H1 (cell line): Measurements from ENCODE around the gene ACACB. TPM values are rescaled to one million over a fixed set of nuclear protein-coding genes. Genes with fewer than 3 reads are reported as not detected.

Experiments used
- CTCF ChIA-PET: fragments of 300-600 bp; sonication (Branson Sonifier 250); formaldehyde crosslinking; loops from one replicate; lab custom pipeline; 2021; ENCODE audit not compliant: partially characterized antibody; lab: Charles Lee
- POLR2A ChIA-PET: fragments of 300-600 bp; sonication (Branson Sonifier 250); formaldehyde crosslinking; loops from one replicate; lab custom pipeline; 2021; ENCODE audit warnings: inconsistent platforms; ENCODE audit not compliant: partially characterized antibody; lab: Charles Lee
- DNase-seq, 2 experiments: peaks; one replicate each; pipeline versions ENCODE4 v3.0.0 to v3.0.0-alpha.2; 2010 to 2022; ENCODE audit warnings: low spot score in 2 of 2, low read depth in 1 of 2, mixed read lengths in 1 of 2
- FAIRE-seq: peaks from 2 replicates; lab custom pipeline; 2011; peaks lifted over from hg19 to GRCh38; lab: Jason Lieb, UNC
- H2AFZ ChIP-seq: 2 replicates; pipeline ENCODE4 v1.8.1; 2012; ENCODE audit warnings: low read length, inconsistent platforms
- H2AK5ac ChIP-seq: 2 replicates; pipeline ENCODE4 v1.6.1; 2013; ENCODE audit warnings: low read depth, low read length
- H2BK120ac ChIP-seq: replicated peaks from 2 replicates; pipeline ENCODE3; 2013; ENCODE audit warnings: low read depth, low read length, inconsistent platforms
- H2BK12ac ChIP-seq: 2 replicates; pipeline ENCODE4 v1.6.1; 2013; ENCODE audit warnings: low read depth, low read length
- H2BK15ac ChIP-seq: 2 replicates; pipeline ENCODE4 v1.6.1; 2013; ENCODE audit warnings: low read length
- H2BK20ac ChIP-seq: 2 replicates; pipeline ENCODE4 v1.6.1; 2013; ENCODE audit warnings: low read length
- H2BK5ac ChIP-seq: 2 replicates; pipeline ENCODE4 v1.6.1; 2013; ENCODE audit warnings: low read depth, low read length
- H3K14ac ChIP-seq: 2 replicates; pipeline ENCODE4 v1.6.1; 2013; ENCODE audit warnings: inconsistent platforms; ENCODE audit not compliant: insufficient read length
- H3K18ac ChIP-seq: 2 replicates; pipeline ENCODE4 v1.6.1; 2013; ENCODE audit warnings: low read length; ENCODE audit errors: extremely low read depth
- H3K23ac ChIP-seq: 2 replicates; pipeline ENCODE4 v1.6.1; 2013; ENCODE audit warnings: inconsistent platforms; ENCODE audit not compliant: insufficient read length
- H3K23me2 ChIP-seq: 2 replicates; pipeline ENCODE4 v1.6.1; 2013; ENCODE audit warnings: low read depth, low read length
- H3K27ac ChIP-seq: 2 replicates; pipeline ENCODE4 v1.6.1; 2011; ENCODE audit warnings: low read depth, low read length, inconsistent platforms
- H3K27me3 ChIP-seq, 4 experiments: replicated peaks in 1 of 4; 1 replicate in 1 of 4; 2 replicates in 3 of 4; pipeline versions ENCODE4 v1.6.1 to v1.8.1; 2011 to 2013; ENCODE audit warnings: low read length in 3 of 4, mild to moderate bottlenecking in 3 of 4, inconsistent platforms in 2 of 4, mixed read lengths in 2 of 4, moderate library complexity in 1 of 4; ENCODE audit not compliant: control insufficient read depth in 3 of 4, insufficient read depth in 3 of 4; ENCODE audit errors: extremely low read depth in 1 of 4
- H3K36me3 ChIP-seq, 4 experiments: 2 replicates each; pipeline versions ENCODE4 v1.6.1 to v1.8.1; 2011 to 2013; ENCODE audit warnings: mild to moderate bottlenecking in 4 of 4, low read length in 3 of 4, moderate library complexity in 2 of 4, control low read depth in 1 of 4, inconsistent platforms in 1 of 4; ENCODE audit not compliant: insufficient read depth in 4 of 4, control insufficient read depth in 2 of 4
- H3K4ac ChIP-seq: replicated peaks from 2 replicates; pipeline ENCODE3; 2013; ENCODE audit warnings: low read length, low read depth, mixed read lengths, inconsistent platforms; ENCODE audit not compliant: insufficient read length
- H3K4me1 ChIP-seq, 4 experiments: replicated peaks in 1 of 4; 1 replicate in 1 of 4; 2 replicates in 3 of 4; pipeline versions ENCODE4 v1.6.1 to v1.8.1; 2011 to 2013; ENCODE audit warnings: low read length in 3 of 4, inconsistent platforms in 2 of 4, mixed read lengths in 1 of 4; ENCODE audit not compliant: insufficient read depth in 4 of 4, control insufficient read depth in 3 of 4
- H3K4me2 ChIP-seq, 2 experiments: 2 replicates each; pipeline versions ENCODE4 v1.6.1 to v1.8.1; 2011 to 2013; ENCODE audit warnings: low read depth in 2 of 2, low read length in 2 of 2, control low read depth in 1 of 2, inconsistent platforms in 1 of 2, mild to moderate bottlenecking in 1 of 2; ENCODE audit not compliant: insufficient read depth in 1 of 2
- H3K4me3 ChIP-seq, 4 experiments: fragments of 200-600, 300-600 bp in 1 of 4; sonication (generic), shearing (Covaris generic), sonication (Bioruptor Twin) in 1 of 4; 2 replicates each; pipeline versions ENCODE4 v1.5.1 to v1.8.1; 2011 to 2016; ENCODE audit warnings: low read length in 4 of 4, low read depth in 3 of 4, control low read depth in 2 of 4, inconsistent platforms in 2 of 4, mild to moderate bottlenecking in 2 of 4, mixed read lengths in 1 of 4, moderate library complexity in 1 of 4; ENCODE audit not compliant: insufficient read depth in 2 of 4; ENCODE audit errors: extremely low read depth in 1 of 4
- H3K56ac ChIP-seq: replicated peaks from 2 replicates; pipeline ENCODE3; 2013; ENCODE audit warnings: low read depth, mild to moderate bottlenecking, mixed read lengths, low read length, inconsistent platforms; ENCODE audit not compliant: insufficient read length
- H3K79me1 ChIP-seq: 2 replicates; pipeline ENCODE4 v1.6.1; 2013; ENCODE audit warnings: low read depth, low read length, control low read depth
- H3K79me2 ChIP-seq, 2 experiments: 2 replicates each; pipeline versions ENCODE4 v1.6.1 to v1.8.1; 2012 to 2013; ENCODE audit warnings: low read length in 2 of 2, mild to moderate bottlenecking in 2 of 2, inconsistent platforms in 1 of 2; ENCODE audit not compliant: insufficient read depth in 2 of 2, control insufficient read depth in 1 of 2
- H3K9ac ChIP-seq, 4 experiments: replicated peaks in 1 of 4; 1 replicate in 1 of 4; 2 replicates in 3 of 4; pipeline versions ENCODE4 v1.6.1 to v1.8.1; 2011 to 2013; ENCODE audit warnings: low read depth in 3 of 4, low read length in 3 of 4, control low read depth in 2 of 4, mild to moderate bottlenecking in 2 of 4, moderate library complexity in 2 of 4, inconsistent platforms in 1 of 4; ENCODE audit errors: extremely low read depth in 1 of 4
- H3K9me3 ChIP-seq, 2 experiments: 2 replicates each; pipeline versions ENCODE4 v1.6.1 to v1.8.1; 2012 to 2013; ENCODE audit warnings: mild to moderate bottlenecking in 2 of 2, moderate library complexity in 2 of 2, control low read depth in 1 of 2, inconsistent platforms in 1 of 2, low read depth in 1 of 2, low read length in 1 of 2, mixed read lengths in 1 of 2; ENCODE audit not compliant: insufficient read depth in 2 of 2
- H4K20me1 ChIP-seq, 2 experiments: replicated peaks in 1 of 2; 2 replicates each; pipeline versions ENCODE3 to v1.8.1; 2011 to 2013; ENCODE audit warnings: inconsistent platforms in 2 of 2, low read length in 2 of 2, mild to moderate bottlenecking in 1 of 2; ENCODE audit not compliant: insufficient read depth in 2 of 2, control insufficient read depth in 1 of 2
- H4K5ac ChIP-seq: 2 replicates; pipeline ENCODE4 v1.6.1; 2013; ENCODE audit warnings: low read length, low read depth, mixed read lengths, inconsistent platforms; ENCODE audit not compliant: insufficient read length
- H4K8ac ChIP-seq: 2 replicates; pipeline ENCODE4 v1.8.0; 2013; ENCODE audit warnings: mild to moderate bottlenecking, moderate library complexity, low read length, inconsistent platforms; ENCODE audit not compliant: insufficient read depth; ENCODE audit errors: extremely low read depth
- H4K91ac ChIP-seq: replicated peaks from 2 replicates; pipeline ENCODE3; 2013; ENCODE audit warnings: low read length, mixed read lengths, inconsistent platforms; ENCODE audit not compliant: insufficient read length
- ATF2 ChIP-seq: IDR thresholded peaks from 2 replicates; pipeline ENCODE4 v1.6.1; 2012; ENCODE audit warnings: low read length, inconsistent platforms
- CHD1 ChIP-seq: IDR thresholded peaks from 2 replicates; pipeline ENCODE4 v1.6.1; 2012; ENCODE audit warnings: low read depth, low read length, improper control_type of control experiment
- CHD2 ChIP-seq: IDR thresholded peaks from 2 replicates; pipeline ENCODE4 v1.6.1; 2012; ENCODE audit warnings: low read length, improper control_type of control experiment
- EZH2 ChIP-seq: fragments of 200-600 bp; sonication (generic); IDR thresholded peaks from 2 replicates; pipeline ENCODE4 v1.7.1; 2012; ENCODE audit warnings: low read depth, mild to moderate bottlenecking, moderate library complexity, low read length, inconsistent platforms; ENCODE audit not compliant: severe bottlenecking
- GABPA ChIP-seq: IDR thresholded peaks from 2 replicates; pipeline ENCODE4 v1.6.1; 2011; ENCODE audit warnings: mild to moderate bottlenecking, low read length, moderate library complexity, borderline replicate concordance; ENCODE audit not compliant: insufficient read depth
- HDAC2 ChIP-seq, 2 experiments: fragments of 300-600 bp in 1 of 2; sonication (generic) in 1 of 2; IDR thresholded peaks; 2 replicates each; pipeline ENCODE4 v1.6.1; 2011 to 2012; ENCODE audit warnings: low read depth in 2 of 2, low read length in 2 of 2, mild to moderate bottlenecking in 2 of 2, moderate library complexity in 2 of 2, borderline replicate concordance in 1 of 2, inconsistent platforms in 1 of 2
- KDM1A ChIP-seq: fragments of 200-600, 300-600 bp; sonication (generic); IDR thresholded peaks from 2 replicates; pipeline ENCODE4 v1.7.1; 2016; ENCODE audit warnings: mild to moderate bottlenecking, low read length, borderline replicate concordance
- NANOG ChIP-seq: IDR thresholded peaks from 2 replicates; pipeline ENCODE4 v1.6.1; 2011; ENCODE audit warnings: low read length, low read depth, mild to moderate bottlenecking, inconsistent platforms; ENCODE audit not compliant: insufficient read depth, poor library complexity, severe bottlenecking
- NRF1 ChIP-seq: IDR thresholded peaks from 2 replicates; pipeline ENCODE4 v1.6.1; 2011; ENCODE audit warnings: mild to moderate bottlenecking, low read depth, low read length, improper control_type of control experiment
- POU5F1 ChIP-seq: IDR thresholded peaks from 2 replicates; pipeline ENCODE4 v1.6.1; 2011; ENCODE audit warnings: low read depth, mild to moderate bottlenecking, low read length, moderate library complexity
- TEAD4 ChIP-seq: IDR thresholded peaks from 2 replicates; pipeline ENCODE4 v1.6.1; 2012; ENCODE audit warnings: low read depth, low read length, inconsistent platforms, mixed read lengths
- YY1 ChIP-seq: IDR thresholded peaks from 2 replicates; pipeline ENCODE4 v1.6.1; 2011; ENCODE audit warnings: low read depth, mild to moderate bottlenecking, low read length
- WGBS, 2 experiments: shearing (Covaris generic) in 1 of 2; methylation state at CpG; one replicate each; pipeline versions ENCODE4 v1.1.6 to v1.1.7; 2013 to 2015; ENCODE audit warnings: low lambda C conversion rate in 2 of 2, mixed read lengths in 2 of 2, inconsistent platforms in 1 of 2, low coverage in 1 of 2, missing lambda C conversion rate in 1 of 2; ENCODE audit not compliant: insufficient replicate concordance in 2 of 2, insufficient coverage in 1 of 2, insufficient read length in 1 of 2; ENCODE audit errors: extremely low coverage in 1 of 2, missing lambda C conversion rate in 1 of 2; 5-methylcytosine and 5-hydroxymethylcytosine counted together
- polyA plus RNA-seq, 7 experiments: library from polyadenylated mRNA; depleted of rRNA in 3 of 7; stranded (reverse) in 5 of 7; unstranded in 2 of 7; fragments of >200 nt in 5 of 7; fragments of 200-250 nt in 2 of 7; gene quantifications; 1 replicate in 5 of 7; 2 replicates in 1 of 7; 4 replicates in 1 of 7; pipeline versions ENCODE4 v1.2.1 to v1.2.3, GENCODE V29; 2011 to 2013; ENCODE audit warnings: missing spikeins in 2 of 7, mixed read lengths in 2 of 7
- total RNA-seq: library from RNA; stranded (reverse); fragmentation: NEBNext Ultra II Directional; extraction: Animal tissue kit (Norgen Biotek cat#: 25700); gene quantifications from 2 replicates; pipeline ENCODE4 v1.2.1, GENCODE V29; 2021

The ACACB gene
- total and polyA plus RNA-seq, 2 of the 8 experiments (the other 6 are each of a cell fraction or from before 2014, with no cell fraction given), result 5.8 to 15.3 TPM

DNA sequence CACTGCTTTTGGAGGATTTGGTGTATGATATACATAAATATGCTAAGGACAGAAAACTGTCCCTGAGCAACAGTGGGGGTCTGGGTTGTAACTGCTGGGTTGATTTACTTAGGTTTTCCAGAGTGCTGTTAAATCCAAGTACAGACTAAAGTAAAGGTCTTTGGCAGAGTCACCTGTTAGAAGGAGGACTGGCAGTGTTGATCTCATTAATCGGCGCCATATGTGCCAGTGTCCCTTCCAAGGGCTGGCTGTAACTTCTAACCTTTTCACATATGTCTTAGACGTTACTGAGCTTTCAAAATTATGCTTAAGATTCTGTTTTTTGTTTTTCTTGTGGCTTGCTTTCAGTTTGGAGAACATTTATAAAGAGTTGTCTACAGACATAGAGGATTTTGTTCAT is 13.9 kb upstream of the ACACB start:
- no peak overlapping the region for H3K23ac ChIP-seq
- no peak overlapping the region for H3K4me2 ChIP-seq
- no peak overlapping the region for H4K91ac ChIP-seq
- H2BK120ac ChIP-seq, result no peak overlapping the region
- no peak overlapping the region for H3K27ac ChIP-seq
- peaks cover 0 to 9% of the 10 kb centered on the region in 2 experiments for H4K20me1 ChIP-seq
- H2BK15ac ChIP-seq, result no peak overlapping the region
- H3K23me2 ChIP-seq, result peaks cover 6% of the 10 kb centered on the region
- H3K4ac ChIP-seq, result no peak overlapping the region
- no peak overlapping the region for H4K5ac ChIP-seq
- H2BK20ac ChIP-seq, result no peak overlapping the region
- H2AFZ ChIP-seq, result no peak overlapping the region
- no peak overlapping the region for H3K56ac ChIP-seq
- no peaks in the 10 kb centered on the region for H3K27me3 ChIP-seq
- H3K79me2 ChIP-seq, result peaks cover 0 to 25% of the 10 kb centered on the region in 2 experiments; a peak in 2 of 4 replicates
- no peak overlapping the region for H3K14ac ChIP-seq
- 90% methylated on average over 3 of the region's 3 CpGs; no CpG with 5 or more reads in 1 of the 2 experiments for WGBS, 2 experiments
- H3K9me3 ChIP-seq, result no peaks in the 10 kb centered on the region
- no peaks in the 10 kb centered on the region for H3K4me1 ChIP-seq
- H3K18ac ChIP-seq, result no peak overlapping the region
- no peak overlapping the region for H3K4me3 ChIP-seq
- peaks cover 42 to 82% (median 68%) of the 10 kb centered on the region in 4 experiments for H3K36me3 ChIP-seq
- ChIA-PET CTCF (interaction anchor here (0.6 to 1.2 kb wide), 3 partner anchors 8 to 118 kb away, joined by 3 to 5 read pairs (median 4); no protein-coding TSS in a partner anchor), POLR2A (interaction anchor here (0.7 to 1.6 kb wide), 4 partner anchors 9 to 229 kb away, joined by 3 to 4 read pairs (median 3); no protein-coding TSS in a partner anchor)
- H2BK12ac ChIP-seq, result no peak overlapping the region
- H4K8ac ChIP-seq, result no peak overlapping the region
- DNase-seq, result no peak
- H2BK5ac ChIP-seq, result no peak overlapping the region
- FAIRE-seq, result no peak
- H3K79me1 ChIP-seq, result no peaks in the 10 kb centered on the region
- H3K9ac ChIP-seq, result no peak overlapping the region
- no peak overlapping the region for H2AK5ac ChIP-seq
- TF ChIP-seq ATF2, result no peak
- no peak for TF ChIP-seq NANOG
- TF ChIP-seq TEAD4, result no peak
- TF ChIP-seq CHD1, result no peak
- no peak for TF ChIP-seq GABPA
- no peak for TF ChIP-seq KDM1A
- no peak for TF ChIP-seq HDAC2 (IDR thresholded peaks at IDR 0.05; ENCODE audit: borderline replicate concordance in 1 of 2, low read depth in 2 of 2, low read length in 2 of 2)
- no peak for TF ChIP-seq CHD2
- no peak for TF ChIP-seq NRF1
- no peak for TF ChIP-seq EZH2
- TF ChIP-seq POU5F1, result no peak
- no peak for TF ChIP-seq YY1
